Measurements from ENCODE around the gene TENM4. TPM values are rescaled to one million over a fixed set of nuclear protein-coding genes. Genes with fewer than 3 reads are reported as not detected.

Gene TENM4
- polyA plus RNA-seq, 1 experiment: 5.5 TPM

GRCh38 chr11:79269611-79270307, 171.1 kb downstream of the TENM4 start:
- H3K27me3 ChIP-seq (ENCODE audit: control insufficient read depth, insufficient read depth, low read length): no peaks in the 10 kb centered on the region
- no peak overlapping the region for H3K4me3 ChIP-seq (ENCODE audit: low read depth, low read length)
- H3K27ac ChIP-seq (ENCODE audit: low read depth, low read length): no peak overlapping the region
- no peak for TF ChIP-seq CTCF (IDR thresholded peaks at IDR 0.05; ENCODE audit: low read depth, low read length)
- POLR2A ChIA-PET: no interaction called here
- DNase-seq (ENCODE audit: low read depth, low spot score): no peak
- no peaks in the 10 kb centered on the region for H3K9me3 ChIP-seq (ENCODE audit: control insufficient read depth, insufficient read depth, low read length)
- CTCF ChIA-PET: no interaction called here

DNA sequence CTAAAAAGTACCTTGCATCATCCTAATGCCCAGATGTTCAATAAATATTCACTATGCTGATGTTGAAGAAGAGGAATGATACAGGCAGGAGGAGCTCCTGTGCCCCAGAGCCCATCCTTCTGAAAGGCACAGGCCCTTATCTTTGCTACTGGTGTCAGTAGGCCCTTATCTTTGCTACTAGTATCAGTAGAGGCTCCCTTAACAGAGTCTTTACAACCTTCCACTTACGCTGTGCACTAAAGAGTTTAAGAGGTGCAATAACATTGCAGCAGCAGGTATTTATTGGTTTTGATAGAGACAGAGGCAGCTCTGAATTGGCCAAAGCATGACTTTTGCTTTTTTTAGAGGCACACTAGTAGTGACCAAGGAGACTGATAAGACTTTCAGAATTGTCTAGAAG, 174.4 kb downstream of the TENM4 start:
- TF ChIP-seq CTCF (IDR thresholded peaks at IDR 0.05; ENCODE audit: low read depth, low read length): no peak
- no peaks in the 10 kb centered on the region for H3K9me3 ChIP-seq (ENCODE audit: control insufficient read depth, insufficient read depth, low read length)
- no peak for DNase-seq (ENCODE audit: low read depth, low spot score)
- H3K27ac ChIP-seq (ENCODE audit: low read depth, low read length): no peak overlapping the region
- no peak overlapping the region for H3K4me3 ChIP-seq (ENCODE audit: low read depth, low read length)
- H3K27me3 ChIP-seq (ENCODE audit: control insufficient read depth, insufficient read depth, low read length): no peaks in the 10 kb centered on the region
- CTCF ChIA-PET: no interaction called here
- POLR2A ChIA-PET: interaction anchor here (1.4 kb wide), 1 partner anchor 22 kb away, joined by 3 read pairs; no protein-coding TSS in a partner anchor

- Histone ChIP-seq H3K27ac (ENCODE audit: low read depth, low read length) (no peak overlapping the region), H3K27me3 (ENCODE audit: control insufficient read depth, insufficient read depth, low read length) (no peaks in the 10 kb centered on the region), H3K4me3 (ENCODE audit: low read depth, low read length) (no peak overlapping the region), H3K9me3 (ENCODE audit: control insufficient read depth, insufficient read depth, low read length) (no peaks in the 10 kb centered on the region)
- DNase-seq (ENCODE audit: low read depth, low spot score): no peak
- no peak for TF ChIP-seq CTCF (IDR thresholded peaks at IDR 0.05; ENCODE audit: low read depth, low read length)
- CTCF ChIA-PET: no interaction called here
- POLR2A ChIA-PET: interaction anchor here (1.4 kb wide), 1 partner anchor 21 kb away, joined by 3 read pairs; no protein-coding TSS in a partner anchor
These were observed 175.0 kb downstream of the TENM4 start for GRCh38 chr11:79265756-79266322.

- H3K27ac ChIP-seq (ENCODE audit: low read depth, low read length): no peak overlapping the region
- no peak for DNase-seq (ENCODE audit: low read depth, low spot score)
- ChIA-PET CTCF (interaction anchor here (1.2 kb wide), 1 partner anchor 618 kb away, joined by 4 read pairs; no protein-coding TSS in a partner anchor), POLR2A (no interaction called here)
- H3K4me3 ChIP-seq (ENCODE audit: low read depth, low read length): no peak overlapping the region
- no peaks in the 10 kb centered on the region for H3K27me3 ChIP-seq (ENCODE audit: control insufficient read depth, insufficient read depth, low read length)
- no peak for TF ChIP-seq CTCF (IDR thresholded peaks at IDR 0.05; ENCODE audit: low read depth, low read length)
- H3K9me3 ChIP-seq (ENCODE audit: control insufficient read depth, insufficient read depth, low read length): no peaks in the 10 kb centered on the region
These were observed 176.5 kb downstream of the TENM4 start for GRCh38 chr11:79264284-79264683.

DNA sequence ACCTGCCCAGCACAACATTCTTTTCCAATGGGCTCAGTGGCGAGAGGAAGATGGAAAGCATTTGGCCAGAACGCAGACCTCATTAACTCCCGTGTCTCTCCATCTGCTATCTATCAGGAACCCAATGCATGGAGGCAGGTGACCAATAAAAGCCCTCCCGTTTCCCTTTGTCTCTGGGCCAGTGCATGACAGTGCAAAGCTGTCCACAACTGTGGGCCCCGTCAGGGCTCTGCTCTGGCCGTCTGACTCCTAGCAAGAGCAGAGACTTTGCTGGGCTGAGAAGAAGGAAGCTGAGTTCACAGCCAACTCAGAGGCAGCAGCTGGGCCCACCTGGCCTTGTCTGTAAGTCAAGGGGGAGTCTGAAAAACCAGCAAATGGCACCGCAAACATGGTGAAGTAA, 177.8 kb downstream of the TENM4 start:
- Histone ChIP-seq H3K9me3 (ENCODE audit: control insufficient read depth, insufficient read depth, low read length) (no peaks in the 10 kb centered on the region), H3K27ac (ENCODE audit: low read depth, low read length) (peak overlapping the region; percentile 24), H3K4me3 (ENCODE audit: low read depth, low read length) (no peak overlapping the region), H3K27me3 (ENCODE audit: control insufficient read depth, insufficient read depth, low read length) (no peaks in the 10 kb centered on the region)
- ChIA-PET POLR2A (interaction anchor here (0.7 to 0.9 kb wide), 2 partner anchors 18 to 26 kb away, joined by 3 read pairs; no protein-coding TSS in a partner anchor), CTCF (interaction anchor here (1.2 kb wide), 1 partner anchor 617 kb away, joined by 4 read pairs; no protein-coding TSS in a partner anchor)
- no peak for TF ChIP-seq CTCF (IDR thresholded peaks at IDR 0.05; ENCODE audit: low read depth, low read length)
- peak; percentile 53 for DNase-seq (ENCODE audit: low read depth, low spot score)
